Activated CD4-positive, alpha-beta T cell treated with anti-CD3 and anti-CD28 coated beads for 1 hour (primary cell): ENCODE data around the gene RPL18.
"Not testable (repeated sequence)": the region's sequence is repeated elsewhere in the genome, so short reads cannot be mapped to it uniquely, and the experiment has no call there.

Experiments
- DNase-seq: peaks from one replicate; pipeline ENCODE4 v3.0.0-alpha.2; 2020

Gene RPL18

GRCh38 chr19:48611872-48612271 lies 7.1 kb downstream of the RPL18 start:
- no peak for DNase-seq

- DNase-seq: no peak
These were observed 9.3 kb downstream of the RPL18 start for GRCh38 chr19:48609571-48610108.

GRCh38 chr19:48608798-48609263 lies 10.1 kb downstream of the RPL18 start:
- peak; percentile 38 for DNase-seq

GRCh38 chr19:48607359-48607755 lies 11.6 kb downstream of the RPL18 start:
- no peak for DNase-seq

- no peak for DNase-seq
These were observed 12.3 kb downstream of the RPL18 start, which contains the start of gene SPACA4 for GRCh38 chr19:48606463-48607358. Gene SPACA4, plus strand, starts transcription at chr19:48606742. Its CDS starts 237 bp downstream, at chr19:48606979.

- no peak for DNase-seq
These were observed 15.1 kb downstream of the RPL18 start for GRCh38 chr19:48603850-48604249.

- DNase-seq: no peak
These were observed 15.5 kb downstream of the RPL18 start for GRCh38 chr19:48603449-48603848.

GRCh38 chr19:48603001-48603400 lies 16.0 kb downstream of the RPL18 start:
- DNase-seq: no peak

- no peak for DNase-seq
These were observed 18.1 kb downstream of the RPL18 start for GRCh38 chr19:48600679-48601417.

GRCh38 chr19:48598996-48599700 lies 19.8 kb downstream of the RPL18 start:
- DNase-seq: no peak

- DNase-seq: no peak
These were observed 22.1 kb downstream of the RPL18 start for GRCh38 chr19:48596679-48597465.

GRCh38 chr19:48596237-48596636 lies 22.7 kb downstream of the RPL18 start:
- no peak for DNase-seq

- DNase-seq: no peak
These were observed 23.1 kb downstream of the RPL18 start for GRCh38 chr19:48595833-48596232.

- DNase-seq: no peak
These were observed 23.8 kb downstream of the RPL18 start for GRCh38 chr19:48595171-48595570.

- no peak for DNase-seq
These were observed 28.0 kb downstream of the RPL18 start for GRCh38 chr19:48591021-48591420.

GRCh38 chr19:48588670-48589401 lies 30.1 kb downstream of the RPL18 start:
- DNase-seq: peak; percentile 78

- DNase-seq: no peak
These were observed 31.6 kb downstream of the RPL18 start for GRCh38 chr19:48587387-48587786.

GRCh38 chr19:48582168-48582567 lies 36.8 kb downstream of the RPL18 start:
- DNase-seq: no peak

GRCh38 chr19:48578891-48579290 lies 40.1 kb downstream of the RPL18 start:
- no peak for DNase-seq

GRCh38 chr19:48577908-48578307 lies 41.1 kb downstream of the RPL18 start:
- not testable (repeated sequence) for DNase-seq

GRCh38 chr19:48575931-48576622 lies 42.9 kb downstream of the RPL18 start:
- DNase-seq: no peak
